Stimulated activated CD4-positive, alpha-beta T cell treated with anti-CD3 and anti-CD28 coated beads, TNF-alpha, amount 100 ng/mL, for 48 hours (primary cell): ENCODE results near the gene ZFP69B.

ENCODE experiments used
- DNase-seq, 3 donors: peaks; one replicate each; pipeline ENCODE4 v3.0.0-alpha.2; 2020; ENCODE audit warnings: low read depth in 3 of 3

Gene ZFP69B

DNA sequence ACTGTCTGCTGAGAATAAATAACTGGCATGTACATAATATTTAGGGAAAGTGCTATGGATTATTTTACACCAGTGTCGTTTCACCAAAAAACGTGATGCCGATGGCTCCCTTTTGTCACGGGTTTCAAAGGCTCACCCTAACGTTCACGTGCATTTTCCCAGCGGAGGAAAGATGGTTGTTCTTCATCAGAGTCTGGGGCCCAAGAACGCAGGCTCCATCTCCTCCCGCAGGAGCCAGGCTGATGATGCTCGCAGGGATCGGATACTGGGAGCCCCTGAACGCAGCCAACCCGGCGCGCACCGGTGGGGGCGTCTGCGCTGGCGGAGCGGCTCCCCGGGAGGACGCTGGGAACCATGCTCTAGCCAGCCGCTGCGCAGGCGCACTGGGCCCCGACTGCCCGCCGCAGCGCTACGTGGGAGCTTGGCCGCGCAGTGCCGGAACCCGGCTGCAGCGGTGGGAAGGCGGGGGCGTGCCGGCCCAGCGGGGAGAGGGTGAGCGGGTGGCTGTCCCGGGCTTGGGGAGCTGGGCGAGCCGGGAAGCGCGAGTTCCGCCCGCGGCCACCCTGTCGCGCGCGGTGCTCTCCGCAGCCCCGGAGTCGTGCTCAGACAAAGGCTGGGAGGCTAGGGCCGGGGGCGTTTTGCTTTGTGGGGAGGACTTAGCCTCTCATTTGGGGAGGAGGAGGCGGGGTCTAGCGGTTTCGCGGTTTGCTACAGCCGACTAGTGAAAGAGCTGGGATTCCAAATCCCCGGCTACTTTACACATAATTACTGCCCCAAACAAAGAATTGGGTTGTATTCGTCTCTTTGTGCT, at the start of gene ZFP69B:
ZFP69B (plus strand) TSS at position 793 of the 811 bp plus-strand sequence. CDS start 486 bp downstream, outside the sequence.
- peak; percentile 72 to 89 (median 83) for DNase-seq

- DNase-seq = no peak
Measured at GRCh38 chr1:40401473-40402201, 48.6 kb upstream of the ZFP69B start.

GRCh38 chr1:40404670-40405462, 45.4 kb upstream of the ZFP69B start:
- no peak for DNase-seq

GRCh38 chr1:40405812-40406211, 44.5 kb upstream of the ZFP69B start:
- DNase-seq = no peak

- no peak for DNase-seq
Measured at GRCh38 chr1:40407453-40407852, 42.8 kb upstream of the ZFP69B start.

DNA sequence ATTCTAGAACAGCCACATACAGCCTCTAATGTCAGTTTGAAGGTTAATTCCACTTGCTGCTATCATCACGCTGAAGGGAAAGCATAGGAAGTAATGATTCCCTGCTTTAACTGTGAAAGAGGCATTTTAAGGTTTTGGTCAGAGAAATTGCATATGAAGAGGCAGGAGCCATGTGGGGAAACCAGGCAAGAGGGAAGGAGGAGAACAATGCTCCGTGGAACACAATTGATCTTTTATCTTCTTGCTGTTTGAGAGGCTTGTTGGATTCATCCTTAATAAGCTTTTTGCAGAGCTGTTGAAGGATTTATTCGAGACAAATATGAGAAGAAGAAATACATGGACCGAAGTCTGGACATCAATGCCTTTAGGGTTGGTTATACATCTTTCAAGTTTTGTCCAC, 40.8 kb upstream of the ZFP69B start:
- DNase-seq = no peak

- DNase-seq = no peak
Measured at GRCh38 chr1:40411294-40411693, 39.0 kb upstream of the ZFP69B start.

DNA sequence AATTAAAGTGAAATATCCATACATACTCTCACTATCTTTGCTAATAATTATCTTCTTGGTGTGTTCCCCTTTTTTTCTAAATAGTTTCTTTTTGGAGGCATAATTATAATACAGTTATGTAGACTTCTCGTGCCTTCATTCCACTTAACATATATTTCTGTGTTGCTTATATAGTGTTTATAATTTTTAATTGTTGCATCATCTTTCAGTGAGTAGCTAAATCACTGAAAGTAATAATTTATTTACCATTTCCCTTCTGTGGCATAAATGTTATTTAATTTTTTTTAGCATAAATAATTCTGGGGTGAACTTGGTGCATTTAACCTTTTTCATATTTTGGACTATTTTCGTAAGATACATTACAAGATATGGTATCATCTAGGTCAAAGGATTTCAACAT, 38.4 kb upstream of the ZFP69B start:
- DNase-seq = no peak

- DNase-seq = no peak
Measured at GRCh38 chr1:40413527-40414252, 36.6 kb upstream of the ZFP69B start.

DNA sequence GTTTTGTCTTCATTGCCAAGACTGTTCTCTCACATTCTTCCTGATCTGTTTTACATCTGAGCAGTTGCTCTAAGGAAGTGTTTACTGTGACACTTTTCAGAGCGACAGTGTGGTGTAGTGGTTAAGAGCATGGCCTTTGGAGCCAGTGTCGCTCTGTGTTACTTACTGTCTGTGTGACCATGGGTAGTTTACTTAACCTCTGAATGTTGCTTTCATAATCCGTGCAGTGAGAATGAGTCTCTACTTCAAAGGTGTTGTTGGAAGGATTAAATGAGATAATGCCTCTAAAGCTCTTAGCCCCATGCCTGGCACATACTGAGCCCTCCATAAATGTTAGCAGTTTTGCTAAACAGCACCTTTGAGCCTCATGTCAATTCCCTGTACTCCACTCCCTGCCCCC, 35.9 kb upstream of the ZFP69B start:
- no peak for DNase-seq

GRCh38 chr1:40416709-40417108, 33.6 kb upstream of the ZFP69B start:
- DNase-seq = no peak

DNA sequence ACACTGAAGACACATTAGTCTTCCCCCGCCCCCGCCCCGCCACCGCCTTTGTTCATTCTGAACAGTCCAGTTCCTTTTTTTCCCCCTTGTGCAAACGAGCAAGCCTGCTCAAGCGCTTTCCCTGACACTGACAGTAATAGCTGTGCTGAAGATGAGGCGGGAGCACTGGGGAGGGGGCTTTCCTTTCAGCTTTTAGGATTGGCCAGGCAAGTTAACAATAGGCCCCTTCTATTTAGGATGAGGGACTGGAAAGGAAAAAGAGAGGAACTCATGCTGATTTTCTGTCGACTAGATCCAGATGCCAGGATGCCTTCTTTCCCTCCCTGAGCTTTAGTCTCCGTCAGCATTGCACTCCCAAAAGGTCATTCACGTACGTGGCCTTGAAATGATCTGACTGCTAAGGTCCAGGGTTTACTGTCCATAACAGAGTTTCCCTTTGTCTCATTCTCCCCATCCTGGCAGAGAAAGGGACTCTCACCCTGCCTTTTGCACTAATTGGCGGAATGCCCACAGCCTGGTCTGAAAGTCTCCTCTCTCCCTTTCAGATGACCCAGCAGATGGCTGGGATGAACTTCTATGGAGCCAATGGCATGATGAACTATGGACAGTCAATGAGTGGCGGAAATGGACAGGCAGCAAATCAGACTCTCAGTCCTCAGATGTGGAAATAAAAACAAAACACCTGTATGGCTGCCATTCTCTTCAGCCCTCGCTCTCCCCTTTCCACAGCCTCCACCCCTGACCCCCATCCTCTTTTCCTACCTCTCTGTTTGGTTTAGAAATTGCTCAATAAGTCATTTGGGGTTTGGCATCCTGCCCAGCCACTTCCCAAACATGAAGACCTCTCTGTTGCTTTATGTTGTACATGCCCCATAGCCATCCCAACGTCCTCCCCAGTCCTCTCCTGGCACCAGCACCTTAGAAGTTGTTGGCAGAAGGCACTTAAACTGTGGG, 28.6 kb upstream of the ZFP69B start:
- DNase-seq = no peak

DNA sequence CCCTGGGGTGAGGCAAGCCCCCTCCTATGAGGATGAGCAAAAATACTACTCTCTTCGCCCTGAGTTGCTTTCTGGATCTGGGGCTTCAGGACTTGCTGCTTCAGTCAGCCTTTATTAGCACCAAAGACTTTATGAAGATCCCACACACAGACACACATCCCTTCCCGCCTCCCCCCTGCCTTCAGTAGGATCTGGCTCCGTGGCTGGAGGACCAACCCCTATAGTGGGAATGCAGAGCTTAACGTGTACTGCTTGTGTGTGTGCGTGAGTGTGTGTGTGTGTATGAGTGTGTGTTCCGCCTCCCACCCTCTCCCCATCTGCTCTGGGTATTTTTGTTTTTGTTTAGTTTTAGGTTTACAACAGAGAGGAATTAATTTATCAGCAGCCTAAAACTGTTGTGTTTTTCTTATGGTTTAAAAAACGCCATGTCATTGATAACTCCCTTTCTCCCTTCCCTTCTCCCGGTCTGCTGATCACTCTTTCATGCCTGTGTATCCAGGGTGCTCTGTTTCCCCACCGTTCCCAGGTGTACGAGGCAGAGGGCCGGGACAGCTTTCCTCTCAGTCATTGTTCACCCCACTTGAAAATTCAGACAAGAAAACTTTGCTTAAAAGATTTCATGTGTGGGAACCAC, 27.5 kb upstream of the ZFP69B start:
- DNase-seq = no peak

DNA sequence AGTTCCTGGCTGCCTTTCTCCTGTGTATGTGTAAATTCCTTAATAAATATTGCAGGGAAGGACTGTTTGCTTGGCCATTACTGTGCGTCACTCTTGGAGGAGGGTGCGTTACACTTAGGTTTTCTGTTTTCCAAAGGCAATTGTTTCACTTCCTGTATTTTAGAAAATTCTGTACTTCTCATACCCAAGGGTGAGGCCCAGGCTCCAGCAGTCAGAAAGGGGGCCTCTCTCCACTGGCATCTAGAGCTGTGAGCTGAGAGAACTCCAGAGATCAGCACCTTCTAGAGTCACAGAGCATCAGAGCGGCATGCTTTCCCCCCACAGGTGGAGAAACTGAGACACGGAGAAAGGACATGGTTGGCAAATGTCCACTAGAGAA, 27.0 kb upstream of the ZFP69B start:
- DNase-seq = no peak

DNA sequence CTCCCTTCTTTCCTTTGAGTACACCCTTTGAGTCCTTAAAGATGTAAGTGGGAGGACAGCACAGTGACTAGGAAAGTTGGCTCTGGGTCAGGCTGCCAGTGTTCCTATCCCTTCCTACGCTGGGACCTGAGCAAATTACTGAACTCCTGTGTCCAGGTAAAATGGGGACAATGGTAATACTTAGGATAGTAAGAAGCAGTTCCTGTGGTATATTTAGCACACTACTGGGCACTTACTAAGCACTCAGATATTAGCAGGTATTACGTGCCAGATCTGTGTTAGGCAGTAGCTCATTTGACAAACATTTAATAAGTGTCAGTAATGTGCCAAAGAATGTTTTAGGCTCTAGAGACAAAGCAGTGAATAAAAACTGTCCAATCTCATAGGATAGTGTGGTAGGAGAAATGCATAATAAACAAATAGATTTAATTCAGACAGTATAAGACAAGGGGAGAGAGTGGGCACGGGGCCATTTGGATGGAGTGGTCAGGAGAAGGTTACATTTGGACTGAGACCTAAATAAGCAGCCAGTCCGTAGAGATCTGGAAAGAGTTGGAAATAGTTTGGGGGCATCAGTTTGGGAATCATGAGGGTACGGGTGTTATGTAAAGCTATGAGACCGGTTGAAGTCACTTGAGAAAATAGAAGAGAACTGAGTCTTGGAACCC, 26.2 kb upstream of the ZFP69B start:
- DNase-seq = no peak

- DNase-seq = no peak
Measured at GRCh38 chr1:40425198-40425597, 25.1 kb upstream of the ZFP69B start.

DNA sequence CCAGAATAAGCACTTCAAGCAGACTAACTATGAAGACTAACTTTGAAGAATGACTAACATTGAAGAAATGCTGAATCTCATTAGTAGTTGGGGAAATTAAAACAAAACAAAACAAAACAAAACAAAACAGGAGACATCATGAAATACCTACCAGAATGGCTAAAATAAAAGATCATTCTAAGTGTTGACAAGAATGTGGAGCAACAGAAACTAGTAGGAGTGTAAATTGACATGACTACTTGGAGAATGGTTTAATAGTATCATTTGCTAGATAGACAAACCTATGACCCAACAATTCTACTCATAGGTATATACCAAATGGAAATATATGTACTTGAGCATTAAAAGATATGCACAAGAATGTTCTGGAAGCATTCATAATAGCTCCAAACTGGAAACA, 18.9 kb upstream of the ZFP69B start:
- no peak for DNase-seq

GRCh38 chr1:40432644-40433390, 17.5 kb upstream of the ZFP69B start:
- DNase-seq = no peak

DNA sequence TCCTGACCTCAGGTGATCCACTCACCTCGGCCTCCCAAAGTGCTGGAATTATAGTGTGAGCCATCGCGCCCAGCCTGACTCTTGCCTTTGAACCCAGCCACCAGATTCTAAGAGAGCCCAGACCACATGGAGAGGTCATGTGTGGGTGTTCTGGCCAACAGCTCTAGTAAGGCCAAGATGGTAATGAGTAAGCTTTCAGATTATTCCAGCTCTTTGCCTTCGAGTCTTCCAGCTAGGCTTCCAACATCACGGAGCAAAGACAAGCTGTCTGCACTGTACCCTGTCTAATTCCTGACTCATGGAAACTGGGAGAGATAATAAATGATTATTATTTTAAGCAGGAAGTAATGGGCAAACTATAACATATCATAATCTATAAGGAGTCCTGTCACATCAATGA, 14.8 kb upstream of the ZFP69B start:
- no peak for DNase-seq
